Muscle of leg (tissue), 11 donors: ENCODE results near the gene BAG3. TPM values are rescaled to one million over a fixed set of nuclear protein-coding genes. Genes with fewer than 3 reads are reported as not detected.
"Not testable (repeated sequence)": the region's sequence is repeated elsewhere in the genome, so short reads cannot be mapped to it uniquely, and the experiment has no call there.

ENCODE experiments used
- DNase-seq: peaks from one replicate; pipeline ENCODE4 v3.0.0; 2013
- H3K27ac ChIP-seq: one replicate; pipeline ENCODE4 v1.5.1; 2013; ENCODE audit warnings: mild to moderate bottlenecking, low read length, control low read depth
- H3K27me3 ChIP-seq: one replicate; pipeline ENCODE4 v1.6.1; 2013; ENCODE audit warnings: low read length; ENCODE audit not compliant: control insufficient read depth, insufficient read depth
- H3K36me3 ChIP-seq: one replicate; pipeline ENCODE4 v1.6.1; 2013; ENCODE audit warnings: low read length; ENCODE audit not compliant: control insufficient read depth, insufficient read depth
- H3K4me1 ChIP-seq: one replicate; pipeline ENCODE4 v1.6.1; 2013; ENCODE audit warnings: low read length; ENCODE audit not compliant: control insufficient read depth, insufficient read depth
- H3K4me3 ChIP-seq: one replicate; pipeline ENCODE4 v1.5.1; 2013; ENCODE audit warnings: low read length, control low read depth
- H3K9me3 ChIP-seq: replicated peaks from 2 replicates; pipeline ENCODE4 v1.6.1; 2013; ENCODE audit warnings: low read depth, low read length; ENCODE audit not compliant: control insufficient read depth
- WGBS: methylation state at CpG from one replicate; pipeline ENCODE4 v1.1.5; 2013; ENCODE audit warnings: missing lambda C conversion rate; ENCODE audit not compliant: insufficient coverage; 5-methylcytosine and 5-hydroxymethylcytosine counted together
- polyA plus RNA-seq, 8 donors: library from polyadenylated mRNA; unstranded; fragments of 120-200 nt; gene quantifications; one replicate each; pipeline versions ENCODE4 v1.2.1 to v1.2.3, GENCODE V29; 2013; ENCODE audit warnings: inconsistent platforms in 1 of 8, low replicate concordance in 1 of 8; ENCODE audit not compliant: insufficient read length in 8 of 8, insufficient read depth in 1 of 8
- total RNA-seq: library from RNA; stranded (reverse); fragments of 120-200 nt; gene quantifications from one replicate; pipeline ENCODE4 v1.2.4, GENCODE V29; 2013

BAG3 gene
- total and polyA plus RNA-seq, 9 donors = 9.1 to 45.4 (median 39.5) TPM

- H3K9me3 ChIP-seq = no peaks in the 10 kb centered on the region
- peak overlapping the region; percentile 93 for H3K27ac ChIP-seq
- no peaks in the 10 kb centered on the region for H3K27me3 ChIP-seq
- H3K4me1 ChIP-seq = peaks cover 24% of the 10 kb centered on the region
- H3K36me3 ChIP-seq = peaks cover 20% of the 10 kb centered on the region
- H3K4me3 ChIP-seq = peak overlapping the region; percentile 82
- WGBS = no CpG with 5 or more reads among the region's 3 CpGs
- DNase-seq = peak; percentile 90
Measured at GRCh38 chr10:119652361-119652730, 1.2 kb downstream of the BAG3 start.

DNA sequence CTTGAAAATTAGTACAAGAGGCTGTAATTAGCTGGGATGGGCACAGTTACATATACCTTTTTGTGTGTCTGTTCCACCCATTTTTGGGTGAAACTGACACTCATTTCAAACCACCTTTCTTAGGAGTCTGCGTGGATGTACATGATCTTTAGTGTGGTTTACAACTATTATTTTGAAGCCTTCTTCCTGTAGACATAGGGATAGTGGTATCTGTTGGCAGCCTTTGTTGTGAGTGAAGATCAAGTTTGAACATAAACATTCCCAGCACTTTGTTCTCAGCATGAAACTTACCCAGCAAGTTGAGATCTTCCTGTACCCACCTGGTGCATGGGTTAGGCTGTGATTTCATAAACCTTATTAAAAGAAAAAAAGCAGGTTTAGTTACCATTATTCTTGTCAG is 2.0 kb downstream of the BAG3 start:
- Histone ChIP-seq H3K9me3 (no peaks in the 10 kb centered on the region), H3K36me3 (peaks cover 23% of the 10 kb centered on the region), H3K27ac (no peak overlapping the region), H3K4me3 (peak overlapping the region; percentile 82), H3K27me3 (no peaks in the 10 kb centered on the region), H3K4me1 (peaks cover 28% of the 10 kb centered on the region)
- DNase-seq = no peak
- WGBS = no CpG with 5 or more reads among the region's 1 CpG

DNA sequence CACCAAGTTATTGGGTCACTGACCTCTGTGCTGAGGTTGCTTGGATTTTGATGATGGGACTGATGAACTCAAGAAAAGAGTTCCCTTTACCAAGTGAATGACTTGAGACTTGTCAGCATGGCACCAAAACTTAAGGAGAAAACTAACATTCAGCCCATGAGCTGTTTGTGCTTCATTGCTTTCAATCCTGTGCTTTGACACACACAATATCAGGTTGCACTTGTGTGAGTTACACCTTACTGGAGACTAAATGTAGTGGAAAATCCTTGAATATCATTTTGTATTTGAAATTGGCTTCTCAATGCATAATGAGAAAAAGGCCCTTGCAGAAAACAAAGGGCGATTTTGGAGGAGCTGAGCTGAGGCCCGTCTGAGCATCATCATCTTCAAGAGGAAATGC is 2.7 kb downstream of the BAG3 start:
- Histone ChIP-seq H3K4me3 (no peak overlapping the region), H3K4me1 (peaks cover 33% of the 10 kb centered on the region), H3K36me3 (peaks cover 28% of the 10 kb centered on the region), H3K27me3 (no peaks in the 10 kb centered on the region), H3K27ac (no peak overlapping the region), H3K9me3 (no peaks in the 10 kb centered on the region)
- 47% methylated on average over 2 of the region's 2 CpGs for WGBS
- no peak for DNase-seq

DNA sequence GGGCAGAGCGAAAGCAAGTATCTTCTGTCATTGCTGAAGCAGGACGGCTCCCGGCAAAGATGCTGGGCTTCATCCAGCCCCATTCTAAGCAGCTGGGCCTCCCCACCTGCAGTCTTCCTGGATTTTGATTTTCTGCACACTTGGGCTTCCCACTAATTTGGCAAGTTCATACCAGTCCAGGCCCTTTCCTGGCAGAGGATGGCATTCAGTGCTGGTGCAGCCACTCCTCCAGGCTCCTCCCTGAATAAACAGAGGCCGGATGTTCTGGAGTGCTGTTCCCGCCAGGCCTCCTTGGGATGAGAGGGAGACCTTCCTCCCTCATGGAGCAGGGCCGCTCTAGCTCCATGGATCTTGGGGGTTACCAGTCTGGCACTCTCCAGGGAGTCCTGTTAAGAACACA is 3.4 kb downstream of the BAG3 start:
- peak overlapping the region; percentile 37 for H3K27ac ChIP-seq
- WGBS = 58% methylated on average over 3 of the region's 6 CpGs
- no peaks in the 10 kb centered on the region for H3K9me3 ChIP-seq
- H3K4me1 ChIP-seq = peaks cover 33% of the 10 kb centered on the region
- H3K4me3 ChIP-seq = no peak overlapping the region
- H3K27me3 ChIP-seq = no peaks in the 10 kb centered on the region
- DNase-seq = peak; percentile 23
- peaks cover 28% of the 10 kb centered on the region for H3K36me3 ChIP-seq

DNA sequence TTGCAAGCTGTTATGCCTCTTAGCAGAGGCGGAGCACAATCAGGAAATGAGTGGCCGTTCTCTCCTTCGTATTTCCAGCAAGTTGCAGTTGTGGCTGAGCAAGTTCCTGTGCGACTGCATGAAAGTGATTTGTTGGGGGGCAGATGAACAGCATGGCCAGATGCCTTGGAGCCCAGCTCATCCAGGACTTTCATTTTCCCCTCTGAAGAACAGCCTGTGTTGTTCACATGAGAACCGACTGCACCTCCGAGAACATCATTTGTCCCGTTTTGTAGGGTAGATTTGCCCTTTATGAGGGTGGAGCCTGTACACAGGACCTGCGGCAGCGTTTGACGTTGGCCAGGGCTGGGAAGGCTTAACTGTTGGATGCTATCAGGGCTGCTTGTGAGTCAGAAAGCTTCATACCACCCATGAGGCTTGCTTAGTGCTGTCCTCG is 4.4 kb downstream of the BAG3 start:
- Histone ChIP-seq H3K36me3 (peaks cover 31% of the 10 kb centered on the region), H3K27ac (peak overlapping the region; percentile 54), H3K4me1 (peaks cover 37% of the 10 kb centered on the region), H3K4me3 (no peak overlapping the region), H3K27me3 (no peaks in the 10 kb centered on the region), H3K9me3 (no peaks in the 10 kb centered on the region)
- peak; percentile 71 for DNase-seq
- 15% methylated on average over 4 of the region's 11 CpGs for WGBS

GRCh38 chr10:119656760-119657159 is 5.6 kb downstream of the BAG3 start:
- Histone ChIP-seq H3K36me3 (peaks cover 31% of the 10 kb centered on the region), H3K27ac (no peak overlapping the region), H3K9me3 (no peaks in the 10 kb centered on the region), H3K27me3 (no peaks in the 10 kb centered on the region), H3K4me3 (no peak overlapping the region), H3K4me1 (peaks cover 37% of the 10 kb centered on the region)
- WGBS = no CpG with 5 or more reads among the region's 2 CpGs
- DNase-seq = no peak

DNA sequence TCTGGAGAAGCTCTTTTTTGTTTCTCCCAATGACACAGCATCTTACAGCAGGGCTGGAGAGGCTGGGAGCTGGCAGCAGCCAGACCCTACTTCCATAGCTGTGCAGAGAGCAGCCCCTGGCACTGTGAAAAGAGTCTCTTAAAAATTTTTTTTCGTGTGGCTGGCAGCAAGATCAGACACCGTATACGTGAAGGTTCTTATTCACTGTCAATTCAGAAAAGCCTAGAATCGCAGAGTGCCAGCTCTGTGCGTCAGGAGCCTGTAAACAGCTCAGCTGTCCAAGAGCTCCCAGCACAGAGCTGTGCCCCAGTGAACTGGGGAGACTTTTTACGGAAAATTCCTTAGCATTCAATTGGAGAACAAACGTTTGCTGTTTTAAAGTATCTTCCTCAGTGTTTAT is 6.5 kb downstream of the BAG3 start:
- Histone ChIP-seq H3K9me3 (no peaks in the 10 kb centered on the region), H3K27ac (no peak overlapping the region), H3K4me3 (no peak overlapping the region), H3K36me3 (peaks cover 31% of the 10 kb centered on the region), H3K4me1 (peaks cover 37% of the 10 kb centered on the region), H3K27me3 (no peaks in the 10 kb centered on the region)
- DNase-seq = peak; percentile 31
- 50% methylated on average over 5 of the region's 7 CpGs for WGBS

GRCh38 chr10:119658274-119658673 is 7.1 kb downstream of the BAG3 start:
- no peaks in the 10 kb centered on the region for H3K9me3 ChIP-seq
- H3K36me3 ChIP-seq = peaks cover 31% of the 10 kb centered on the region
- 51% methylated on average over 13 of the region's 13 CpGs for WGBS
- H3K27me3 ChIP-seq = no peaks in the 10 kb centered on the region
- no peak overlapping the region for H3K27ac ChIP-seq
- H3K4me3 ChIP-seq = no peak overlapping the region
- peaks cover 34% of the 10 kb centered on the region for H3K4me1 ChIP-seq
- DNase-seq = peak; percentile 34

DNA sequence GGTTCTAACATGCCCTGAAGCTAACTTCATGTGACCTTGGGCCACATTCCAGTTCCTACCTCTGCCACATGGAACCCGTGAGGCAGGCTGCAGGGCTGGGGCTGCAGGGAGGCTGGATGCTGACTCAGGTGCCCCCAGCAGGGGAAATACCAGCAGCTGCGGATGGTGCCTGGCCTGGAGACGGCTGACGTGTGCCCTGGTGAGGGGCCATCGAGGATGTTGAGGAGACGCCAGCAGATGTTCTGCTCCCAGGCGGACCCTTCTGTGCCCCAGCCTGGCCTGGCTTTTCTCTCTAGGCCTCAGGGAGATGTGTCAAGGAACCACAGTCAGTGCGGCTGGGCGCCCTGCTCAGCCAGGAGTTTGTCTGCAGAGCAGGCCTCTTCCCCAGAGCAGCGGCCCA is 8.8 kb downstream of the BAG3 start:
- no peak for DNase-seq
- H3K36me3 ChIP-seq = peaks cover 25% of the 10 kb centered on the region
- H3K9me3 ChIP-seq = no peaks in the 10 kb centered on the region
- H3K27me3 ChIP-seq = no peaks in the 10 kb centered on the region
- peaks cover 23% of the 10 kb centered on the region for H3K4me1 ChIP-seq
- 84% methylated on average over 7 of the region's 10 CpGs for WGBS
- H3K4me3 ChIP-seq = no peak overlapping the region
- no peak overlapping the region for H3K27ac ChIP-seq

GRCh38 chr10:119662076-119662605 is 11.0 kb downstream of the BAG3 start:
- not testable (repeated sequence) for H3K9me3 ChIP-seq, H3K27me3 ChIP-seq, H3K4me3 ChIP-seq, H3K27ac ChIP-seq, DNase-seq
- 78% methylated on average over 3 of the region's 7 CpGs for WGBS
- peaks cover 23% of the 10 kb centered on the region for H3K4me1 ChIP-seq
- H3K36me3 ChIP-seq = peaks cover 16% of the 10 kb centered on the region
